GM12801 (cell line): ENCODE measurements around the gene PM20D1.

Source experiments
- CTCF ChIP-seq: IDR thresholded peaks from one replicate; pipeline ENCODE4 v1.5.1; 2011; ENCODE audit warnings: control low read depth; ENCODE audit not compliant: insufficient read length; ENCODE audit errors: extremely low read depth

The PM20D1 gene

GRCh38 chr1:205822397-205822796, 27.5 kb downstream of the PM20D1 start:
- no peak for TF ChIP-seq CTCF

GRCh38 chr1:205817988-205818387, 31.9 kb downstream of the PM20D1 start:
- TF ChIP-seq CTCF, result no peak

GRCh38 chr1:205817364-205817763, 32.6 kb downstream of the PM20D1 start:
- no peak for TF ChIP-seq CTCF

GRCh38 chr1:205813755-205814058, 36.2 kb downstream of the PM20D1 start:
- no peak for TF ChIP-seq CTCF

GRCh38 chr1:205812878-205813754, 36.8 kb downstream of the PM20D1 start, which contains the start of gene SLC41A1:
Gene SLC41A1, minus strand, starts transcription at chr1:205813198. Its CDS starts 2,757 bp downstream, at chr1:205810441.
- no peak for TF ChIP-seq CTCF

- no peak for TF ChIP-seq CTCF
Observed at GRCh38 chr1:205812271-205812877, 37.6 kb downstream of the PM20D1 start.

- no peak for TF ChIP-seq CTCF
Observed at GRCh38 chr1:205811660-205812059, 38.3 kb downstream of the PM20D1 start.
